ENCODE results near the gene ABHD16B.

- TF ChIP-seq POLR2A (IDR thresholded peaks at IDR 0.05) = peak in 1 of 2 donors; percentile 75
- TF ChIP-seq, protein P1, sequence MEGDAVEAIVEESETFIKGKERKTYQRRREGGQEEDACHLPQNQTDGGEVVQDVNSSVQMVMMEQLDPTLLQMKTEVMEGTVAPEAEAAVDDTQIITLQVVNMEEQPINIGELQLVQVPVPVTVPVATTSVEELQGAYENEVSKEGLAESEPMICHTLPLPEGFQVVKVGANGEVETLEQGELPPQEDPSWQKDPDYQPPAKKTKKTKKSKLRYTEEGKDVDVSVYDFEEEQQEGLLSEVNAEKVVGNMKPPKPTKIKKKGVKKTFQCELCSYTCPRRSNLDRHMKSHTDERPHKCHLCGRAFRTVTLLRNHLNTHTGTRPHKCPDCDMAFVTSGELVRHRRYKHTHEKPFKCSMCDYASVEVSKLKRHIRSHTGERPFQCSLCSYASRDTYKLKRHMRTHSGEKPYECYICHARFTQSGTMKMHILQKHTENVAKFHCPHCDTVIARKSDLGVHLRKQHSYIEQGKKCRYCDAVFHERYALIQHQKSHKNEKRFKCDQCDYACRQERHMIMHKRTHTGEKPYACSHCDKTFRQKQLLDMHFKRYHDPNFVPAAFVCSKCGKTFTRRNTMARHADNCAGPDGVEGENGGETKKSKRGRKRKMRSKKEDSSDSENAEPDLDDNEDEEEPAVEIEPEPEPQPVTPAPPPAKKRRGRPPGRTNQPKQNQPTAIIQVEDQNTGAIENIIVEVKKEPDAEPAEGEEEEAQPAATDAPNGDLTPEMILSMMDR (IDR thresholded peaks at IDR 0.05) = no peak
Observed at GRCh38 chr20:63908008-63908682, 46.8 kb downstream of the ABHD16B start.

Data from Peyer's patch (tissue), 4 donors.